IMR-90 (cell line): Measurements from ENCODE around the gene SLC22A5. TPM values are rescaled to one million over a fixed set of nuclear protein-coding genes. Genes with fewer than 3 reads are reported as not detected.

Experiments
- ATAC-seq: fragments of 200-7000 bp; cut with Tn5 transposase; 2 replicates; pipeline ENCODE4 v1.9.1; 2020; ENCODE audit warnings: low read depth, mild to moderate bottlenecking, moderate library complexity
- BruUV-seq: library from RNA; stranded (reverse); fragments of 400-500 nt; replicated peaks from 2 replicates; lab custom pipeline; 2021; lab: Mats Ljungman, UMichigan
- CTCF ChIA-PET: fragments of 300-600 bp; formaldehyde crosslinking; extraction: SDS; loops from one replicate; lab custom pipeline; 2021; ENCODE audit warnings: antibody characterized with exemption; lab: Yijun Ruan, JAX
- POLR2A ChIA-PET: fragments of 300-600 bp; sonication (Branson Sonifier 250); formaldehyde crosslinking; loops from one replicate; lab custom pipeline; 2022; ENCODE audit warnings: antibody characterized with exemption; ENCODE audit not compliant: unreplicated experiment; lab: Charles Lee
- DNase-seq: peaks from one replicate; pipeline ENCODE4 v3.0.0; 2013
- H2AFZ ChIP-seq: replicated peaks from 2 replicates; pipeline ENCODE3; 2013; ENCODE audit warnings: low read length, mild to moderate bottlenecking; ENCODE audit not compliant: poor library complexity
- H2AK5ac ChIP-seq: 2 replicates; pipeline ENCODE4 v1.6.1; 2013; ENCODE audit warnings: low read depth, low read length, inconsistent platforms
- H2AK9ac ChIP-seq: replicated peaks from 2 replicates; pipeline ENCODE3; 2013; ENCODE audit warnings: mild to moderate bottlenecking, low read depth, low read length, moderate library complexity; ENCODE audit not compliant: poor library complexity
- H2BK120ac ChIP-seq: 2 replicates; pipeline ENCODE4 v1.6.1; 2013; ENCODE audit warnings: low read depth, low read length, inconsistent platforms
- H2BK15ac ChIP-seq: 3 replicates; pipeline ENCODE4 v1.6.1; 2013; ENCODE audit warnings: low read depth, low read length, inconsistent platforms
- H2BK20ac ChIP-seq: 2 replicates; pipeline ENCODE4 v1.6.1; 2013; ENCODE audit warnings: low read depth, mild to moderate bottlenecking, inconsistent platforms, low read length, moderate library complexity
- H2BK5ac ChIP-seq: 2 replicates; pipeline ENCODE4 v1.6.1; 2013; ENCODE audit warnings: mild to moderate bottlenecking, low read depth, low read length, inconsistent platforms; ENCODE audit not compliant: poor library complexity, severe bottlenecking
- H3K14ac ChIP-seq: replicated peaks from 2 replicates; pipeline ENCODE4 v1.6.1; 2013; ENCODE audit warnings: low read depth, low read length, inconsistent platforms
- H3K18ac ChIP-seq: 2 replicates; pipeline ENCODE4 v1.6.1; 2013; ENCODE audit warnings: low read depth, low read length, control low read depth
- H3K23ac ChIP-seq: 2 replicates; pipeline ENCODE4 v1.6.1; 2013; ENCODE audit warnings: low read depth, low read length, inconsistent platforms
- H3K27ac ChIP-seq: 2 replicates; pipeline ENCODE4 v1.5.1; 2013; ENCODE audit warnings: mild to moderate bottlenecking, control low read depth, low read length; ENCODE audit not compliant: insufficient read depth
- H3K27me3 ChIP-seq: 2 replicates; pipeline ENCODE4 v1.6.1; 2013; ENCODE audit warnings: low read length; ENCODE audit not compliant: control insufficient read depth, insufficient read depth
- H3K36me3 ChIP-seq: 2 replicates; pipeline ENCODE4 v1.6.1; 2013; ENCODE audit warnings: low read length, mixed read lengths; ENCODE audit not compliant: control insufficient read depth, insufficient read depth
- H3K4ac ChIP-seq: 2 replicates; pipeline ENCODE4 v1.6.1; 2013; ENCODE audit warnings: low read depth, low read length, inconsistent platforms
- H3K4me1 ChIP-seq: 2 replicates; pipeline ENCODE4 v1.6.1; 2013; ENCODE audit warnings: low read length, mixed read lengths; ENCODE audit not compliant: control insufficient read depth, insufficient read depth
- H3K4me2 ChIP-seq: 2 replicates; pipeline ENCODE4 v1.6.1; 2013; ENCODE audit warnings: low read depth, mild to moderate bottlenecking, control low read depth, low read length, moderate library complexity
- H3K4me3 ChIP-seq: 2 replicates; pipeline ENCODE4 v1.5.1; 2013; ENCODE audit warnings: low read depth, mild to moderate bottlenecking, control low read depth, low read length, moderate library complexity; ENCODE audit not compliant: insufficient read depth
- H3K56ac ChIP-seq: 2 replicates; pipeline ENCODE4 v1.6.1; 2013; ENCODE audit warnings: low read length, inconsistent platforms; ENCODE audit not compliant: insufficient read depth; ENCODE audit errors: extremely low read depth
- H3K79me1 ChIP-seq, 2 experiments: 2 replicates each; pipeline ENCODE4 v1.6.1; 2013; ENCODE audit warnings: low read length in 2 of 2, inconsistent platforms in 1 of 2, low read depth in 1 of 2
- H3K9ac ChIP-seq: 2 replicates; pipeline ENCODE4 v1.6.1; 2013; ENCODE audit warnings: low read depth, low read length, control low read depth
- H3K9me1 ChIP-seq: 2 replicates; pipeline ENCODE4 v1.6.1; 2013; ENCODE audit warnings: low read length, inconsistent platforms; ENCODE audit not compliant: insufficient read depth
- H3K9me3 ChIP-seq: 2 replicates; pipeline ENCODE4 v1.6.1; 2013; ENCODE audit warnings: low read length; ENCODE audit not compliant: control insufficient read depth, insufficient read depth
- H4K20me1 ChIP-seq: 2 replicates; pipeline ENCODE4 v1.6.1; 2013; ENCODE audit warnings: low read length, inconsistent platforms; ENCODE audit not compliant: insufficient read depth
- H4K5ac ChIP-seq: 2 replicates; pipeline ENCODE4 v1.6.1; 2013; ENCODE audit warnings: mild to moderate bottlenecking, low read depth, low read length, control low read depth
- H4K8ac ChIP-seq, 2 experiments: 2 replicates each; pipeline ENCODE4 v1.6.1; 2013; ENCODE audit warnings: low read depth in 2 of 2, low read length in 2 of 2, control low read depth in 1 of 2, inconsistent platforms in 1 of 2
- H4K91ac ChIP-seq: 2 replicates; pipeline ENCODE4 v1.6.1; 2013; ENCODE audit warnings: low read depth, low read length, inconsistent platforms; ENCODE audit not compliant: insufficient read depth
- BHLHE40 ChIP-seq: fragments of 150-350 bp; IDR thresholded peaks from 2 replicates; pipeline ENCODE4 v1.6.1; 2016; ENCODE audit warnings: mild to moderate bottlenecking, low read depth, low read length
- CEBPB ChIP-seq: IDR thresholded peaks from 2 replicates; pipeline ENCODE4 v1.6.1; 2012; ENCODE audit warnings: low read depth, low read length, improper control_type of control experiment
- CHD1 ChIP-seq: IDR thresholded peaks from 2 replicates; pipeline ENCODE4 v1.6.1; 2012; ENCODE audit warnings: low read depth, low read length, improper control_type of control experiment
- FOS ChIP-seq: fragments of 150-350 bp; IDR thresholded peaks from 2 replicates; pipeline ENCODE4 v1.6.1; 2016; ENCODE audit warnings: low read depth, low read length
- MAFK ChIP-seq: IDR thresholded peaks from 2 replicates; pipeline ENCODE4 v1.6.1; 2012; ENCODE audit warnings: low read depth, low read length, improper control_type of control experiment
- MAZ ChIP-seq: IDR thresholded peaks from 2 replicates; pipeline ENCODE4 v1.6.1; 2012; ENCODE audit warnings: low read depth, mild to moderate bottlenecking, low read length, improper control_type of control experiment, moderate library complexity, borderline replicate concordance
- MXI1 ChIP-seq: IDR thresholded peaks from 2 replicates; pipeline ENCODE4 v1.6.1; 2012; ENCODE audit warnings: low read depth, mild to moderate bottlenecking, low read length, moderate library complexity, borderline replicate concordance
- NFE2L2 ChIP-seq: fragments of 150-350 bp; IDR thresholded peaks from 2 replicates; pipeline ENCODE4 v1.6.1; 2016; ENCODE audit warnings: low read depth, mild to moderate bottlenecking, low read length
- POLR2A ChIP-seq: IDR thresholded peaks from 2 replicates; pipeline ENCODE4 v1.6.1; 2012; ENCODE audit warnings: mild to moderate bottlenecking, low read depth, low read length
- RAD21 ChIP-seq: IDR thresholded peaks from 2 replicates; pipeline ENCODE4 v1.6.1; 2012; ENCODE audit warnings: low read length, improper control_type of control experiment
- RCOR1 ChIP-seq: IDR thresholded peaks from 2 replicates; pipeline ENCODE4 v1.6.1; 2012; ENCODE audit warnings: mild to moderate bottlenecking, low read length, improper control_type of control experiment; ENCODE audit not compliant: insufficient replicate concordance
- RFX5 ChIP-seq: IDR thresholded peaks from 2 replicates; pipeline ENCODE4 v1.8.0; 2012; ENCODE audit warnings: low read depth, mild to moderate bottlenecking, low read length, moderate library complexity
- SMC3 ChIP-seq: fragments of 150-350 bp; IDR thresholded peaks from 2 replicates; pipeline ENCODE4 v1.6.1; 2016; ENCODE audit warnings: low read depth, mild to moderate bottlenecking, antibody characterized with exemption, low read length, moderate library complexity
- WGBS, 2 experiments: methylation state at CpG; one replicate each; pipeline versions ENCODE4 v1.1.5 to v1.1.7; 2013; ENCODE audit warnings: missing lambda C conversion rate in 2 of 2; ENCODE audit not compliant: insufficient read length in 1 of 2; ENCODE audit errors: extremely low coverage in 2 of 2; 5-methylcytosine and 5-hydroxymethylcytosine counted together
- dilution Hi-C: fragments of 300-500 bp; cut with HindIII; formaldehyde crosslinking; loops from one replicate; pipeline ENCODE4 v1.14.3; 2018; ENCODE audit warnings: low sequenced_read_pairs; ENCODE audit not compliant: unreplicated experiment
- in situ Hi-C: fragments of 300-500 bp; cut with MboI; formaldehyde crosslinking; loops from 3 replicates; pipeline ENCODE4 v1.14.3; 2019; ENCODE audit warnings: low sequenced_read_pairs, inconsistent platforms, mixed read lengths
- intact Hi-C: fragments of 100-400 bp; cut with micrococcal nuclease; formaldehyde crosslinking; loops from 2 replicates; pipeline ENCODE4 v1.10.0; 2022
- polyA plus RNA-seq, 3 experiments: library from polyadenylated mRNA; depleted of rRNA; stranded (reverse); fragments of >200 nt; gene quantifications; 2 replicates each; pipeline ENCODE4 v1.2.3, GENCODE V29; 2012; ENCODE audit warnings: low replicate concordance in 1 of 3
- total RNA-seq: library from RNA; depleted of rRNA; stranded (reverse); fragments of >200 nt; gene quantifications from 2 replicates; pipeline ENCODE4 v1.2.3, GENCODE V29; 2012
- TF ChIP-seq, protein P1 (sequence below): fragments of 150-350 bp; IDR thresholded peaks from 2 replicates; pipeline ENCODE4 v1.6.1; 2017; ENCODE audit warnings: mild to moderate bottlenecking, antibody characterized with exemption, low read length, low read depth
- TF ChIP-seq, protein P2 (sequence below): conservative IDR thresholded peaks from 2 replicates; pipeline ENCODE4 v1.5.1; 2012; ENCODE audit warnings: mild to moderate bottlenecking, low read depth, low read length, improper control_type of control experiment
- TF ChIP-seq, protein P3 (sequence below): fragments of 150-350 bp; IDR thresholded peaks from 2 replicates; pipeline ENCODE4 v1.6.1; 2016; ENCODE audit warnings: low read depth, mild to moderate bottlenecking, low read length, moderate library complexity, borderline replicate concordance

Gene SLC22A5
- total and polyA plus RNA-seq, 2 of the 4 experiments (the other 2 are of a cell fraction): 6.1 to 7.1 TPM

DNA sequence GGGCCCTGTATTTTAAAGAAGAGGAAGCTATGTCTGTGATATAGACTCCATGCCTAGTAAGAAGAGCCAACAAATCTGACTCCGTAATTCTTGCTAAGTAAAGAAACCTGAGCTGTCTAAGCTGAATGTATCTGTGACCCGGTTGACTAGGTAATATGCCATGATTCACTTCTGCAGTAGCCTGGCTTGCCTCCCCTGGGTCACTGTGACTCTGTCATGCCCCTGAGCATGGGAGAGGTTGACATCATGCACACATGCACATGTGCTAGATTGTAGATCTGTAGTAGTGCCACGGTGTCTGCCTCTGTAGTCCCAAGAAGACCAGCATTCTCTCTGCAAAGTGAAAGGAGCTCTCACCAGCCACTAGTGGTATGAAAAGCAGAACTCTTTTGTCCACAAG is 9.1 kb downstream of the SLC22A5 start:
- Histone ChIP-seq H3K14ac (no peak overlapping the region), H2BK15ac (no peak overlapping the region), H3K9me3 (no peaks in the 10 kb centered on the region), H4K20me1 (no peaks in the 10 kb centered on the region), H4K91ac (no peak overlapping the region), H4K5ac (no peak overlapping the region), H3K23ac (no peak overlapping the region), H4K8ac (no peak overlapping the region), H3K18ac (no peak overlapping the region), H2AK5ac (no peak overlapping the region), H3K4me2 (no peak overlapping the region), H2BK20ac (no peak overlapping the region), H3K4ac (no peak overlapping the region), H2BK120ac (no peak overlapping the region), H3K4me3 (no peak overlapping the region), H3K56ac (no peak overlapping the region), H3K9ac (no peak overlapping the region), H3K4me1 (no peaks in the 10 kb centered on the region), H2AFZ (no peak overlapping the region), H3K27me3 (no peaks in the 10 kb centered on the region), H2BK5ac (no peak overlapping the region), H2AK9ac (no peak overlapping the region), H3K36me3 (no peaks in the 10 kb centered on the region), H3K79me1 (no peaks in the 10 kb centered on the region; a peak in 1 of 4 replicates), H3K27ac (no peak overlapping the region), H3K9me1 (no peaks in the 10 kb centered on the region)
- 75% methylated on average over 3 of the region's 3 CpGs; no CpG with 5 or more reads in 1 of the 2 experiments for WGBS, 2 experiments
- no peak for TF ChIP-seq RFX5
- no peak for TF ChIP-seq FOS
- TF ChIP-seq BHLHE40: no peak
- no peak for TF ChIP-seq MAFK
- TF ChIP-seq MAZ: no peak
- TF ChIP-seq CHD1: no peak
- TF ChIP-seq NFE2L2: no peak
- TF ChIP-seq MXI1: no peak
- TF ChIP-seq CEBPB: no peak
- TF ChIP-seq, protein P1, sequence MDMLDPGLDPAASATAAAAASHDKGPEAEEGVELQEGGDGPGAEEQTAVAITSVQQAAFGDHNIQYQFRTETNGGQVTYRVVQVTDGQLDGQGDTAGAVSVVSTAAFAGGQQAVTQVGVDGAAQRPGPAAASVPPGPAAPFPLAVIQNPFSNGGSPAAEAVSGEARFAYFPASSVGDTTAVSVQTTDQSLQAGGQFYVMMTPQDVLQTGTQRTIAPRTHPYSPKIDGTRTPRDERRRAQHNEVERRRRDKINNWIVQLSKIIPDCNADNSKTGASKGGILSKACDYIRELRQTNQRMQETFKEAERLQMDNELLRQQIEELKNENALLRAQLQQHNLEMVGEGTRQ: no peak
- TF ChIP-seq, protein P2, sequence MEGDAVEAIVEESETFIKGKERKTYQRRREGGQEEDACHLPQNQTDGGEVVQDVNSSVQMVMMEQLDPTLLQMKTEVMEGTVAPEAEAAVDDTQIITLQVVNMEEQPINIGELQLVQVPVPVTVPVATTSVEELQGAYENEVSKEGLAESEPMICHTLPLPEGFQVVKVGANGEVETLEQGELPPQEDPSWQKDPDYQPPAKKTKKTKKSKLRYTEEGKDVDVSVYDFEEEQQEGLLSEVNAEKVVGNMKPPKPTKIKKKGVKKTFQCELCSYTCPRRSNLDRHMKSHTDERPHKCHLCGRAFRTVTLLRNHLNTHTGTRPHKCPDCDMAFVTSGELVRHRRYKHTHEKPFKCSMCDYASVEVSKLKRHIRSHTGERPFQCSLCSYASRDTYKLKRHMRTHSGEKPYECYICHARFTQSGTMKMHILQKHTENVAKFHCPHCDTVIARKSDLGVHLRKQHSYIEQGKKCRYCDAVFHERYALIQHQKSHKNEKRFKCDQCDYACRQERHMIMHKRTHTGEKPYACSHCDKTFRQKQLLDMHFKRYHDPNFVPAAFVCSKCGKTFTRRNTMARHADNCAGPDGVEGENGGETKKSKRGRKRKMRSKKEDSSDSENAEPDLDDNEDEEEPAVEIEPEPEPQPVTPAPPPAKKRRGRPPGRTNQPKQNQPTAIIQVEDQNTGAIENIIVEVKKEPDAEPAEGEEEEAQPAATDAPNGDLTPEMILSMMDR: no peak
- TF ChIP-seq, protein P3, sequence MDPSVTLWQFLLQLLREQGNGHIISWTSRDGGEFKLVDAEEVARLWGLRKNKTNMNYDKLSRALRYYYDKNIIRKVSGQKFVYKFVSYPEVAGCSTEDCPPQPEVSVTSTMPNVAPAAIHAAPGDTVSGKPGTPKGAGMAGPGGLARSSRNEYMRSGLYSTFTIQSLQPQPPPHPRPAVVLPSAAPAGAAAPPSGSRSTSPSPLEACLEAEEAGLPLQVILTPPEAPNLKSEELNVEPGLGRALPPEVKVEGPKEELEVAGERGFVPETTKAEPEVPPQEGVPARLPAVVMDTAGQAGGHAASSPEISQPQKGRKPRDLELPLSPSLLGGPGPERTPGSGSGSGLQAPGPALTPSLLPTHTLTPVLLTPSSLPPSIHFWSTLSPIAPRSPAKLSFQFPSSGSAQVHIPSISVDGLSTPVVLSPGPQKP: no peak
- TF ChIP-seq RCOR1: no peak
- no peak for TF ChIP-seq RAD21
- no peak for TF ChIP-seq SMC3
- TF ChIP-seq POLR2A: no peak
- ATAC-seq (0 out of 2 replicates have a peak, but pooled peaks have one; percentile 40), DNase-seq (peak; percentile 52)
- dilution Hi-C loops: no loop called here
- in situ Hi-C loops: no loop called here
- BruUV-seq: no TSS peak
- POLR2A ChIA-PET: no interaction called here
- intact Hi-C loops: no loop called here
- CTCF ChIA-PET: no interaction called here
